Mucosa of descending colon (tissue), 3 donors: ENCODE data around the gene MRPS15. TPM values are rescaled to one million over a fixed set of nuclear protein-coding genes. Genes with fewer than 3 reads are reported as not detected.
"Not testable (repeated sequence)": the region's sequence is repeated elsewhere in the genome, so short reads cannot be mapped to it uniquely, and the experiment has no call there.

Experiments used
- ATAC-seq: fragments of 200-7000 bp; cut with Tn5 transposase; one replicate; pipeline ENCODE4 v1.9.1; 2020; ENCODE audit warnings: mild to moderate bottlenecking, moderate library complexity
- DNase-seq, 3 donors: peaks; one replicate each; pipeline ENCODE4 v3.0.0-alpha.2; 2020
- H3K36me3 ChIP-seq: fragments of 200-600 bp; one replicate; pipeline ENCODE4 v1.8.0; 2021; ENCODE audit warnings: low read depth, mild to moderate bottlenecking
- H3K4me1 ChIP-seq: fragments of 200-600 bp; one replicate; pipeline ENCODE4 v1.8.0; 2021; ENCODE audit warnings: low read depth, mild to moderate bottlenecking
- H3K4me3 ChIP-seq: fragments of 200-600 bp; one replicate; pipeline ENCODE4 v1.8.0; 2021; ENCODE audit warnings: mild to moderate bottlenecking
- H3K9me3 ChIP-seq: fragments of 200-600 bp; one replicate; pipeline ENCODE4 v1.8.0; 2021; ENCODE audit warnings: mild to moderate bottlenecking
- intact Hi-C, 2 donors: fragments of 100-400 bp; cut with DNase I in 1 of 2; cut with micrococcal nuclease in 1 of 2; formaldehyde crosslinking; loops; one replicate each; pipeline versions ENCODE4 v1.11.0 to v1.11.1; 2022; cut with DNase I, micrococcal nuclease
- long read RNA-seq, 2 donors: library from polyadenylated mRNA; unstranded; transcript quantifications; one replicate each; pipeline ENCODE4 v2.0.0, GENCODE V29; 2019 to 2021
- total RNA-seq, 3 donors: library from RNA; stranded (reverse); fragmentation: NEBNext Ultra II Directional in 2 of 3; extraction: Animal tissue kit (Norgen Biotek cat#: 25700) in 2 of 3; gene quantifications; one replicate each; pipeline versions ENCODE4 v1.2.1 to v1.2.4, GENCODE V29; 2021 to 2023
- TF ChIP-seq, protein P1 (sequence below): fragments of 200-600 bp; IDR thresholded peaks from one replicate; pipeline ENCODE4 v1.8.0; 2022; ENCODE audit warnings: antibody characterized with exemption, mild to moderate bottlenecking
- donor health status: DM: no; HTN: no; CAD: no; lungs with moderate emphysema.
- donor health status: DM: no; HTN: no; CAD: no.
- donor health status: DM: no; HTN: yes; CAD: no.

Gene MRPS15
- total RNA-seq, result 10 to 100 TPM; 48.4 to 59.4 (median 54.9) TPM
- long read RNA-seq, donor 1, transcript MRPS15-201 (8 exons, 1,006 nt), result major isoform, 37 of 37 reads
- long read RNA-seq, donor 1, partial matches to known transcripts, result 0 of 37 reads
- long read RNA-seq, donor 1, other reads (novel, unspliced or antisense), result 0 of 37 reads
- long read RNA-seq, donor 2, transcript MRPS15-201 (8 exons, 1,006 nt), result major isoform, 47 of 49 reads
- long read RNA-seq, donor 2, partial matches to known transcripts, result 1 of 49 reads
- long read RNA-seq, donor 2, other reads (novel, unspliced or antisense), result 1 of 49 reads

DNA sequence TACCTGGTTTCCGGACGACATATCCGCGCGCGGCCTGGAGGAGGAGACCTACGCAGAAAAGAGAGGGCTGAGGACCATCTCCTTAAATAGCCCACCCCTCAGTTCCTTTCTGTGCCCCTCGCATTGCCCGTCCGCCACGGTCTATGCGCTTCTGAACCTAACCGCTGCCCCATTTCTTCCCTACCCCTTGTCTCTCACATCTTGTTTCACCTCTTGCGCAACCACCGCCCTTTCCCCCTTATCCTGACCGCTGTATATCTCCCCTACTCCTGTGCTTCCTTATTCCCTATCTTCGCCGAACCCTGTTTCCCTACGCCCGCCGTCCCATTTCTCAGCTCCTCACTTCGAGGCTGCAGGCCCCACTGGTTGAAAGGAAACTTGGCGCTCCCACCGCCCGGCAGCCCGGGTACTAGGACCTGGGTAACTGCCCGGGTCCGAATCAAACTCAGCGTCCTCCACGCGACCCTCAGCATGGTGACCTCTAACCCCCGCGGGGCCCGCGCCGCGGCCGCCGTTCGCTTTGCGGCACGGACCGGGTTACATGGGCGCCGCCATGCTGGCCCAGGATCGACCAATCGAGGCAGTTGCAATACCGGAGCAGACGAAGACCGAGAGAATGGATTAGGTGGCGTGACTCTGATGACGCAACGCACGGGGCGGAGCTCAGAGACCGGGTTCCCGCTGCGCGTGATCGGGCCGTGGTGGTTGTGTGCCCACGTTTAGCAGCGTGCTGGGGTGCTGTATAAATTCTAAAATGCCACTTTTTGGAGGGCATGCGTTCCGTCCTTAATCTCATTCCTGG is at the start of gene MRPS15:
Gene MRPS15, minus strand, starts transcription at position 582 of the 802 bp plus-strand sequence. Its CDS starts 109 bp downstream, at position 473.
- Histone ChIP-seq H3K36me3 (no peaks in the 10 kb centered on the region), H3K4me3 (peak within 1 kb of the TSS; percentile 85), H3K9me3 (no peaks in the 10 kb centered on the region), H3K4me1 (peaks cover 7% of the 10 kb centered on the region)
- DNase-seq (peak; percentile 96 to 98 (median 97)), ATAC-seq (peak; percentile 99)
- TF ChIP-seq, protein P1, sequence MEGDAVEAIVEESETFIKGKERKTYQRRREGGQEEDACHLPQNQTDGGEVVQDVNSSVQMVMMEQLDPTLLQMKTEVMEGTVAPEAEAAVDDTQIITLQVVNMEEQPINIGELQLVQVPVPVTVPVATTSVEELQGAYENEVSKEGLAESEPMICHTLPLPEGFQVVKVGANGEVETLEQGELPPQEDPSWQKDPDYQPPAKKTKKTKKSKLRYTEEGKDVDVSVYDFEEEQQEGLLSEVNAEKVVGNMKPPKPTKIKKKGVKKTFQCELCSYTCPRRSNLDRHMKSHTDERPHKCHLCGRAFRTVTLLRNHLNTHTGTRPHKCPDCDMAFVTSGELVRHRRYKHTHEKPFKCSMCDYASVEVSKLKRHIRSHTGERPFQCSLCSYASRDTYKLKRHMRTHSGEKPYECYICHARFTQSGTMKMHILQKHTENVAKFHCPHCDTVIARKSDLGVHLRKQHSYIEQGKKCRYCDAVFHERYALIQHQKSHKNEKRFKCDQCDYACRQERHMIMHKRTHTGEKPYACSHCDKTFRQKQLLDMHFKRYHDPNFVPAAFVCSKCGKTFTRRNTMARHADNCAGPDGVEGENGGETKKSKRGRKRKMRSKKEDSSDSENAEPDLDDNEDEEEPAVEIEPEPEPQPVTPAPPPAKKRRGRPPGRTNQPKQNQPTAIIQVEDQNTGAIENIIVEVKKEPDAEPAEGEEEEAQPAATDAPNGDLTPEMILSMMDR, result no peak
- intact Hi-C loops, result no loop called here

DNA sequence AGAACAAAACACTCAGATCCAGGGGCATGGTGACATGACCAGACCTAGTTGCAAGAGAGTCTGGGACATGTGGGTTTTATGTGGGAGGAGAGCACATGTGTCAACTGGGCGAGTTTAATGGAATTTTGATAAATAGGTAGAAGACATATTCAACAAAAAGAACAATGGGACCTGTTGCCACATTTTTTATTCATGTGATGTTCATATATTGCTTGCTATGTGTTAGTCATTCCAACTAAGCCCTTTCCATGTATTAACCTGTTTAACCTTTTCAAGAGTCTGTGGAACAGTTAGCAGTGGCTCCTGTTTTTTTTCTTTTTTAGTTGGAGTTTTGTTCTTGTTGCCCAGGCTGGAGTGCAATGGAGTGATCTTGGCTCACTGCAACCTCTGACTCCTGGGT is 48.7 kb upstream of the MRPS15 start:
- ATAC-seq (no peak), DNase-seq (no peak)
- intact Hi-C loops, result no loop called here
- H3K9me3 ChIP-seq, result no peaks in the 10 kb centered on the region
- no peaks in the 10 kb centered on the region for H3K4me1 ChIP-seq
- no peaks in the 10 kb centered on the region for H3K36me3 ChIP-seq
- TF ChIP-seq, protein P1, result no peak
- no peak overlapping the region for H3K4me3 ChIP-seq

DNA sequence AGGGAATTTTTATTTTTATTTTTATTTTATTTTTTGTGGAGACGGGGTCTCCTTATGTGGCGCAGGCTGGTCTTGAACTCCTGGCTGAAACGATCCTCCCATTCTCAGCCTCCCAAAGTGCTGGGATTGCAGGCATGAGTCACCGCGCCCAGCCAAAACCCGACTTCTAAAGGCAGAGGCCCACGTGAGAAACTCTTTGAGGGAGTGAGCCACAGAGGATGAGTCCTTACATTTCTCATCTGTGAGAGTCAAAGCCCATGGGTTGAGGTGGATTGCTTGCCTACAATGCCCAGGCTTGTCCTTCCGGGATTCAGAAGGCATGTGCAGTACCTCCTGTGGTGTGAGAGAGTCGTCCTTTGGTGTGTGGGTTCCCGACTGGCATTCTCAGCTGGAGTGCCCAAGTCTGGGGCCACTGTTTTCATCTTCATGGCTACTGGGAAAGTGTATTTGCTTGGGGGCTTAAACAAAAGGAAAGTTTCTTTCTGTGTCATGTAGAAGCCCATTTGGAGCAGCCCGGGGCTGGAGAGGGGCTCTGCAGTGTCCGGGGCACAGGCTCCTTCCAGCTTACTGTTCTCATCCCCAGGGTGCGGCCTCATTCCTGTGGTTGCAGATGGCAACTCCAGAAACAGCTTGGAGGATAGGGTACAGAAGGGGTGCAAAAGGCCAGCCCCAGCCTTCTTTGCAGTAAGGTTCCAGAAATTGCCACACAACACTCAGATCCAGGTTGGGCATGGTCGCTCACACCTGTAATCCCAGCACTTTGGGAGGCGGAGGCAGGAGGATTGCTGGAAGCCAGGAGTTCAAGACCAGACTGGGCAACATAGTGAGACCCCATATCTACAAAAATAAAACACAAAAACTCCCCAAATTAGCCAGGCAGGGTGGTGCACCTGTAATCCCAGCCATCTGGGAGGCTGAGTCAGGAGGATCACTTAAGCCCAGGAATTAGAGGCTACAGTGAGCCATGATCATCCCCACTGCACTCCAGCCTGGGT is 47.9 kb upstream of the MRPS15 start:
- TF ChIP-seq, protein P1, result no peak
- Histone ChIP-seq H3K36me3 (no peaks in the 10 kb centered on the region), H3K4me1 (no peaks in the 10 kb centered on the region), H3K4me3 (no peak overlapping the region), H3K9me3 (no peaks in the 10 kb centered on the region)
- intact Hi-C loops, result no loop called here
- DNase-seq, result no peak
- ATAC-seq, result no peak

DNA sequence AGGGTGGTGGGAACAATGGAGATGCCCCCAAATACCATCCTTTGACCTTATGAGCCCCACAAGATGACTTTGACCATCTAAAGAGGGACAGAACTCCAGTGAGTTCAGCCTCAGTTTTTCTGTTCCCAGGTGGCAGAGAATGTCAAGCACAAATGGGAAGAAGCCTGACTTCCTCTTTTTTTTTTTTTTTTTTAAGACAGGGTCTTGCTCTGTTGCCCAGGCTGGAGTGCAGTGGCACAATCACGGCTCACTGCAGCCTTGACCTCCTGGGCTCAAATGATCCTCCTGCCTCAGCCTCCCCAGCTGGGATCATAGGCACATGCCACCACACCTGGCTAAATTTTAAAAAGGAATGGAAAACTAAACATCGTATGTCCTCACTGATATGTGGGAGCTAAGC is 47.0 kb upstream of the MRPS15 start:
- H3K4me1 ChIP-seq, intact Hi-C loops, ATAC-seq, H3K9me3 ChIP-seq, DNase-seq, H3K4me3 ChIP-seq, H3K36me3 ChIP-seq: not testable (repeated sequence)

DNA sequence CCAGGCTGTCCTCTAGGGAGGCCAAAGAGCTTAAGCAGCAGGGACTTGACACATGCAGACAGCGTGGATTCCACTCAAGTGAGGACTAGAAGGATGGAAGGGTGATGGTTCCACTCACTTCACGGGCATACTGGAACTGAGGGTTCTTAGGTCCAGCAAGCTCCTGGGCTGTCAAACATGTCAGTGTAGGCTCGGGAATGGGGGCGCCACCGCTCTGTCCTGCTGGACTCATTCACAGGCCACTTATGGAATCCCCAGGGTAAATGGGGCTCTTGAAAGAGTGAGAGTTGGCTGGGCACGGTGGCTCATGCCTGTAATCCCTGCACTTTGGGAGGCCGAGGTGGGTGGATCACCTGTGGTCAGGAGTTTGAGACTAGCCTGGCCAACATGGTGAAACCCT is 46.2 kb upstream of the MRPS15 start:
- TF ChIP-seq, protein P1, result no peak
- Histone ChIP-seq H3K9me3 (no peaks in the 10 kb centered on the region), H3K4me3 (no peak overlapping the region), H3K36me3 (no peaks in the 10 kb centered on the region), H3K4me1 (no peaks in the 10 kb centered on the region)
- no peak for DNase-seq
- ATAC-seq, result no peak
- intact Hi-C loops, result no loop called here
